HepG2 (cell line): ENCODE results near the gene SIK3. TPM values are rescaled to one million over a fixed set of nuclear protein-coding genes. Genes with fewer than 3 reads are reported as not detected.

ENCODE experiments used
- ATAC-seq: fragments of 200-7000 bp; cut with Tn5 transposase; 3 replicates; pipeline ENCODE4 v1.9.1; 2020; ENCODE audit warnings: mild to moderate bottlenecking, moderate library complexity
- BruUV-seq: library from RNA; stranded (reverse); fragments of 400-500 nt; replicated peaks from 2 replicates; lab custom pipeline; 2021; lab: Mats Ljungman, UMichigan
- CTCF ChIA-PET: fragments of 300-600 bp; formaldehyde crosslinking; extraction: SDS; loops from one replicate; lab custom pipeline; 2021; ENCODE audit warnings: low total read pairs, inconsistent platforms, low intra/inter-chr PET ratio; lab: Yijun Ruan, JAX
- POLR2A ChIA-PET: fragments of 350-600 bp; sonication (Branson Sonifier 250); formaldehyde crosslinking; loops from one replicate; lab custom pipeline; 2020; ENCODE audit warnings: antibody characterized with exemption, inconsistent platforms; lab: Yijun Ruan, JAX
- DNase-seq: peaks from one replicate; pipeline ENCODE4 v3.0.0-alpha.2; 2015; ENCODE audit warnings: low spot score
- FAIRE-seq: peaks from 3 replicates; lab custom pipeline; 2011; peaks lifted over from hg19 to GRCh38; lab: Jason Lieb, UNC
- H2AFZ ChIP-seq: one replicate; pipeline ENCODE4 v1.6.1; 2011; ENCODE audit warnings: low read length, inconsistent platforms
- H3K27ac ChIP-seq: fragments of 300-600 bp; 3 replicates; pipeline ENCODE4 v1.8.0; 2011; ENCODE audit warnings: mixed run types, mild to moderate bottlenecking, mixed read lengths, low read length, inconsistent platforms; ENCODE audit not compliant: insufficient read depth; ENCODE audit errors: extremely low read length
- H3K27me3 ChIP-seq, 2 experiments: fragments of 200-600 bp in 1 of 2; 2 replicates in 1 of 2; 3 replicates in 1 of 2; pipeline versions ENCODE4 v1.6.0 to v1.8.0; 2011; ENCODE audit warnings: low read length in 2 of 2, mild to moderate bottlenecking in 2 of 2, moderate library complexity in 2 of 2, inconsistent platforms in 1 of 2; ENCODE audit not compliant: insufficient read depth in 2 of 2, control insufficient read depth in 1 of 2
- H3K36me3 ChIP-seq, 2 experiments: fragments of 200-600 bp in 1 of 2; replicated peaks in 1 of 2; 2 replicates in 1 of 2; 3 replicates in 1 of 2; pipeline versions ENCODE4 v1.5.1 to v1.8.0; 2011; ENCODE audit warnings: low read length in 2 of 2, inconsistent platforms in 1 of 2; ENCODE audit not compliant: insufficient read depth in 2 of 2, control insufficient read depth in 1 of 2
- H3K4me1 ChIP-seq: 2 replicates; pipeline ENCODE4 v1.5.1; 2012; ENCODE audit warnings: low read length, inconsistent platforms; ENCODE audit not compliant: insufficient read depth
- H3K4me2 ChIP-seq: 2 replicates; pipeline ENCODE4 v1.6.0; 2011; ENCODE audit warnings: low read depth, low read length, inconsistent platforms
- H3K4me3 ChIP-seq, 3 experiments: fragments of 200-600 bp in 1 of 3; sonication (generic), shearing (Covaris generic) in 1 of 3; replicated peaks in 1 of 3; 2 replicates each; pipeline ENCODE4 v1.5.1; 2011 to 2016; ENCODE audit warnings: low read length in 3 of 3, inconsistent platforms in 2 of 3, low read depth in 2 of 3, mild to moderate bottlenecking in 2 of 3, control low read depth in 1 of 3, mixed read lengths in 1 of 3; ENCODE audit not compliant: insufficient read depth in 1 of 3
- H3K79me2 ChIP-seq: one replicate; pipeline ENCODE4 v1.6.1; 2011; ENCODE audit warnings: low read length, inconsistent platforms; ENCODE audit not compliant: insufficient read depth
- H3K9ac ChIP-seq: 2 replicates; pipeline ENCODE4 v1.6.0; 2011; ENCODE audit warnings: mild to moderate bottlenecking, low read depth, low read length, inconsistent platforms; ENCODE audit not compliant: insufficient read depth
- H3K9me3 ChIP-seq: 2 replicates; pipeline ENCODE4 v1.5.1; 2012; ENCODE audit warnings: mild to moderate bottlenecking, low read length
- H4K20me1 ChIP-seq: 2 replicates; pipeline ENCODE4 v1.6.0; 2011; ENCODE audit warnings: inconsistent platforms, mild to moderate bottlenecking, low read length, moderate library complexity; ENCODE audit not compliant: insufficient read depth
- IRF2 ChIP-seq: IDR thresholded peaks from 2 replicates; pipeline ENCODE4 v1.6.1; 2018; ENCODE audit warnings: missing genetic modification reagents, missing compliant biosample characterization
- MTF1 ChIP-seq: sonication (generic); formaldehyde crosslinking; IDR thresholded peaks from 2 replicates; pipeline ENCODE4 v1.5.0; 2020; ENCODE audit warnings: missing genetic modification reagents
- SMARCE1 ChIP-seq: fragments of 450-650 bp; IDR thresholded peaks from 2 replicates; pipeline ENCODE4 v1.6.1; 2017; ENCODE audit warnings: borderline replicate concordance
- SRSF1 ChIP-seq: fragments of 200-400 bp; formaldehyde crosslinking; optimal IDR thresholded peaks from 2 replicates; pipeline ENCODE3; 2017; ENCODE audit warnings: mild to moderate bottlenecking, low read depth, low read length, moderate library complexity
- TOPORS ChIP-seq: sonication (generic); formaldehyde crosslinking; IDR thresholded peaks from 2 replicates; pipeline ENCODE4 v1.8.0; 2023; ENCODE audit warnings: mild to moderate bottlenecking, missing genetic modification reagents
- ZBTB42 ChIP-seq: sonication (generic); formaldehyde crosslinking; IDR thresholded peaks from 2 replicates; pipeline ENCODE4 v1.5.0; 2020; ENCODE audit warnings: mild to moderate bottlenecking, missing genetic modification reagents
- ZNF512 ChIP-seq: sonication (generic); formaldehyde crosslinking; IDR thresholded peaks from 2 replicates; pipeline ENCODE4 v1.4.0; 2020; ENCODE audit warnings: mild to moderate bottlenecking, missing genetic modification reagents
- ZNF770 ChIP-seq: sonication (generic); formaldehyde crosslinking; IDR thresholded peaks from 2 replicates; pipeline ENCODE4 v1.5.0; 2020; ENCODE audit warnings: mild to moderate bottlenecking, missing genetic modification reagents
- ZNF780A ChIP-seq: sonication (generic); formaldehyde crosslinking; IDR thresholded peaks from 2 replicates; pipeline ENCODE4 v1.8.0; 2022; ENCODE audit warnings: mild to moderate bottlenecking, missing genetic modification reagents, moderate library complexity
- in situ Hi-C: cut with HindIII; loops from 2 replicates; pipeline ENCODE4 v1.10.0; 2017; ENCODE audit warnings: low pct_unique_long_range_greater_than_20kb; ENCODE audit not compliant: extremely low pct_ligation_motif_present
- intact Hi-C: fragments of 100-400 bp; cut with micrococcal nuclease; formaldehyde crosslinking; loops from one replicate; pipeline ENCODE4 v1.10.0; 2022; ENCODE audit not compliant: unreplicated experiment
- polyA plus RNA-seq, 8 experiments: library from polyadenylated mRNA; depleted of rRNA in 3 of 8; stranded (reverse) in 7 of 8; unstranded in 1 of 8; fragments of >200 nt; fragmentation: Illumina TruSeq in 4 of 8; extraction: Trizol in 4 of 8; gene quantifications; 2 replicates each; pipeline versions ENCODE4 v1.2.1 to v1.2.3, GENCODE V29; 2011 to 2016; ENCODE audit warnings: low read depth in 4 of 8, missing spikeins in 1 of 8, mixed read lengths in 1 of 8; ENCODE audit not compliant: insufficient read depth in 1 of 8
- total RNA-seq, 5 experiments: library from RNA; depleted of rRNA; stranded (reverse); fragments of >200 nt; fragmentation: Illumina TruSeq; extraction: Trizol; gene quantifications; 2 replicates each; pipeline ENCODE4 v1.2.3, GENCODE V29; 2016; ENCODE audit warnings: low read depth in 1 of 5

The SIK3 gene
- total and polyA plus RNA-seq, 2 of the 13 experiments (the other 11 are each of a cell fraction or from before 2014, with no cell fraction given): 5.7 to 9.8 TPM

GRCh38 chr11:117122556-117122955, 24.3 kb upstream of the SIK3 start (continued):
- TF ChIP-seq ZBTB42 (CRISPR knock-in tag): no peak
- TF ChIP-seq TOPORS (CRISPR knock-in tag): no peak
- TF ChIP-seq SRSF1: no peak
- TF ChIP-seq ZNF780A (CRISPR knock-in tag): no peak

GRCh38 chr11:117121176-117121575, 22.9 kb upstream of the SIK3 start:
- Histone ChIP-seq H3K36me3 (no peaks in the 10 kb centered on the region), H2AFZ (no peak overlapping the region), H3K9ac (no peak overlapping the region), H3K27ac (no peak overlapping the region), H3K79me2 (no peaks in the 10 kb centered on the region), H3K4me3 (no peak overlapping the region), H3K27me3 (peaks cover 0 to under 1% of the 10 kb centered on the region in 2 experiments; a peak in 2 of 5 replicates), H3K9me3 (no peaks in the 10 kb centered on the region), H4K20me1 (no peaks in the 10 kb centered on the region), H3K4me1 (no peaks in the 10 kb centered on the region), H3K4me2 (no peak overlapping the region)
- ATAC-seq: no peak
- POLR2A ChIA-PET: no interaction called here
- no peak for FAIRE-seq
- CTCF ChIA-PET: no interaction called here
- TF ChIP-seq IRF2 (CRISPR knock-in tag) (no peak), MTF1 (CRISPR knock-in tag) (no peak), ZNF770 (no peak), SMARCE1 (no peak), ZNF512 (no peak)
- no TSS peak for BruUV-seq
- no peak for DNase-seq
- in situ Hi-C loops (no loop called here), intact Hi-C loops (no loop called here)
